Stimulated activated naive CD8-positive, alpha-beta T cell treated with anti-CD3 and anti-CD28 coated beads, Interleukin-15, Interleukin-2, amounts not matched to agents 100 ng/mL and 50 ng/mL, for 24 hours (primary cell): Measurements from ENCODE around the gene GIMAP8.
"Not testable (repeated sequence)": the region's sequence is repeated elsewhere in the genome, so short reads cannot be mapped to it uniquely, and the experiment has no call there.

Source experiments
- H3K27ac Mint-ChIP-seq: one replicate; pipeline ENCODE4 v1.8.0; 2021; ENCODE audit warnings: mild to moderate bottlenecking, mixed read lengths
- H3K27me3 Mint-ChIP-seq: one replicate; pipeline ENCODE4 v1.8.0; 2021; ENCODE audit warnings: mixed read lengths
- H3K36me3 Mint-ChIP-seq: one replicate; pipeline ENCODE4 v1.8.0; 2021; ENCODE audit warnings: low read depth, mixed read lengths
- H3K4me1 Mint-ChIP-seq: one replicate; pipeline ENCODE4 v1.8.0; 2021; ENCODE audit warnings: low read depth, mixed read lengths
- H3K4me3 Mint-ChIP-seq: one replicate; pipeline ENCODE4 v1.8.0; 2021; ENCODE audit warnings: mild to moderate bottlenecking, mixed read lengths
- H3K9me3 Mint-ChIP-seq: one replicate; pipeline ENCODE4 v1.8.0; 2021; ENCODE audit warnings: mixed read lengths

The GIMAP8 gene

GRCh38 chr7:150461520-150461919 lies 11.1 kb downstream of the GIMAP8 start:
- H3K4me1 Mint-ChIP-seq = peaks cover 34% of the 10 kb centered on the region
- no peak overlapping the region for H3K27ac Mint-ChIP-seq
- H3K9me3 Mint-ChIP-seq = peaks cover 34% of the 10 kb centered on the region
- no peaks in the 10 kb centered on the region for H3K27me3 Mint-ChIP-seq
- peaks cover 74% of the 10 kb centered on the region for H3K36me3 Mint-ChIP-seq
- no peak overlapping the region for H3K4me3 Mint-ChIP-seq

GRCh38 chr7:150462413-150462812 lies 12.0 kb downstream of the GIMAP8 start:
- peaks cover 41% of the 10 kb centered on the region for H3K4me1 Mint-ChIP-seq
- H3K9me3 Mint-ChIP-seq = peaks cover 34% of the 10 kb centered on the region
- H3K4me3 Mint-ChIP-seq = no peak overlapping the region
- H3K36me3 Mint-ChIP-seq = peaks cover 76% of the 10 kb centered on the region
- H3K27ac Mint-ChIP-seq = no peak overlapping the region
- no peaks in the 10 kb centered on the region for H3K27me3 Mint-ChIP-seq

- H3K9me3 Mint-ChIP-seq = peaks cover 34% of the 10 kb centered on the region
- no peak overlapping the region for H3K4me3 Mint-ChIP-seq
- peaks cover 46% of the 10 kb centered on the region for H3K4me1 Mint-ChIP-seq
- peaks cover 74% of the 10 kb centered on the region for H3K36me3 Mint-ChIP-seq
- H3K27me3 Mint-ChIP-seq = no peaks in the 10 kb centered on the region
- peak overlapping the region; percentile 27 for H3K27ac Mint-ChIP-seq
Observed at GRCh38 chr7:150463461-150463860, 13.0 kb downstream of the GIMAP8 start.

- Mint-ChIP-seq H3K27me3 (no peaks in the 10 kb centered on the region), H3K27ac (no peak overlapping the region), H3K4me3 (no peak overlapping the region), H3K4me1 (peaks cover 60% of the 10 kb centered on the region), H3K9me3 (peaks cover 31% of the 10 kb centered on the region), H3K36me3 (peaks cover 69% of the 10 kb centered on the region)
Observed at GRCh38 chr7:150464962-150465361, 14.5 kb downstream of the GIMAP8 start.

GRCh38 chr7:150465414-150465813 lies 15.0 kb downstream of the GIMAP8 start:
- H3K36me3 Mint-ChIP-seq = peaks cover 67% of the 10 kb centered on the region
- H3K4me3 Mint-ChIP-seq = no peak overlapping the region
- peaks cover 62% of the 10 kb centered on the region for H3K4me1 Mint-ChIP-seq
- peaks cover 27% of the 10 kb centered on the region for H3K9me3 Mint-ChIP-seq
- no peaks in the 10 kb centered on the region for H3K27me3 Mint-ChIP-seq
- H3K27ac Mint-ChIP-seq = no peak overlapping the region

GRCh38 chr7:150466477-150466876 lies 16.0 kb downstream of the GIMAP8 start:
- Mint-ChIP-seq H3K27ac (no peak overlapping the region), H3K4me1 (peaks cover 62% of the 10 kb centered on the region)

GRCh38 chr7:150468241-150468640 lies 17.8 kb downstream of the GIMAP8 start:
- peak overlapping the region; percentile 84 for H3K27ac Mint-ChIP-seq
- no peaks in the 10 kb centered on the region for H3K27me3 Mint-ChIP-seq
- H3K9me3 Mint-ChIP-seq = peaks cover 4% of the 10 kb centered on the region
- peak overlapping the region; percentile 37 for H3K4me3 Mint-ChIP-seq
- peaks cover 63% of the 10 kb centered on the region for H3K4me1 Mint-ChIP-seq
- H3K36me3 Mint-ChIP-seq = peaks cover 45% of the 10 kb centered on the region

More at GRCh38 chr7:150466477-150466876, 16.0 kb downstream of the GIMAP8 start:
- Mint-ChIP-seq H3K9me3 (peaks cover 20% of the 10 kb centered on the region), H3K27me3 (no peaks in the 10 kb centered on the region), H3K4me3 (no peak overlapping the region), H3K36me3 (peaks cover 56% of the 10 kb centered on the region)

- peaks cover 57% of the 10 kb centered on the region for H3K36me3 Mint-ChIP-seq
- peaks cover 51% of the 10 kb centered on the region for H3K4me1 Mint-ChIP-seq
- no peak overlapping the region for H3K27ac Mint-ChIP-seq
- no peaks in the 10 kb centered on the region for H3K9me3 Mint-ChIP-seq
- H3K4me3 Mint-ChIP-seq = no peak overlapping the region
- H3K27me3 Mint-ChIP-seq = no peaks in the 10 kb centered on the region
Observed at GRCh38 chr7:150471886-150472285, 21.5 kb downstream of the GIMAP8 start.

GRCh38 chr7:150473902-150474301 lies 23.5 kb downstream of the GIMAP8 start:
- H3K4me1 Mint-ChIP-seq = peaks cover 53% of the 10 kb centered on the region

GRCh38 chr7:150476285-150476684 lies 25.9 kb downstream of the GIMAP8 start:
- peak overlapping the region; percentile 61 for H3K4me3 Mint-ChIP-seq

More at GRCh38 chr7:150473902-150474301, 23.5 kb downstream of the GIMAP8 start:
- H3K27me3 Mint-ChIP-seq = no peaks in the 10 kb centered on the region
- no peak overlapping the region for H3K27ac Mint-ChIP-seq
- H3K4me3 Mint-ChIP-seq = no peak overlapping the region
- no peaks in the 10 kb centered on the region for H3K9me3 Mint-ChIP-seq
- peaks cover 59% of the 10 kb centered on the region for H3K36me3 Mint-ChIP-seq

GRCh38 chr7:150476819-150477631 lies 26.6 kb downstream of the GIMAP8 start:
- Mint-ChIP-seq H3K4me3 (peak overlapping the region; percentile 61), H3K36me3 (peaks cover 50% of the 10 kb centered on the region), H3K4me1 (peaks cover 71% of the 10 kb centered on the region), H3K9me3 (no peaks in the 10 kb centered on the region), H3K27me3 (no peaks in the 10 kb centered on the region), H3K27ac (peak overlapping the region; percentile 83)

More at GRCh38 chr7:150476285-150476684, 25.9 kb downstream of the GIMAP8 start:
- Mint-ChIP-seq H3K4me1 (peaks cover 65% of the 10 kb centered on the region), H3K27me3 (no peaks in the 10 kb centered on the region), H3K36me3 (peaks cover 51% of the 10 kb centered on the region), H3K9me3 (no peaks in the 10 kb centered on the region), H3K27ac (peak overlapping the region; percentile 83)

- Mint-ChIP-seq H3K4me1 (peaks cover 90% of the 10 kb centered on the region), H3K4me3 (peak overlapping the region; percentile 1), H3K9me3 (no peaks in the 10 kb centered on the region), H3K27ac (peak overlapping the region; percentile 67), H3K36me3 (peaks cover 41% of the 10 kb centered on the region), H3K27me3 (no peaks in the 10 kb centered on the region)
Observed at GRCh38 chr7:150479023-150479716, 28.7 kb downstream of the GIMAP8 start.

- Mint-ChIP-seq H3K4me1 (peaks cover 97% of the 10 kb centered on the region), H3K4me3 (peak overlapping the region; percentile 82), H3K9me3 (no peaks in the 10 kb centered on the region), H3K27ac (peak overlapping the region; percentile 100), H3K36me3 (peaks cover 24% of the 10 kb centered on the region), H3K27me3 (no peaks in the 10 kb centered on the region)
Observed at GRCh38 chr7:150481186-150481920, 30.9 kb downstream of the GIMAP8 start.

GRCh38 chr7:150481922-150482321 lies 31.5 kb downstream of the GIMAP8 start:
- Mint-ChIP-seq H3K4me1 (peaks cover 96% of the 10 kb centered on the region), H3K4me3 (peak overlapping the region; percentile 82), H3K9me3 (no peaks in the 10 kb centered on the region), H3K36me3 (peaks cover 19% of the 10 kb centered on the region), H3K27me3 (no peaks in the 10 kb centered on the region), H3K27ac (peak overlapping the region; percentile 100)

- Mint-ChIP-seq H3K4me1 (peaks cover 95% of the 10 kb centered on the region), H3K27ac (peak overlapping the region; percentile 100), H3K4me3 (peak overlapping the region; percentile 76)
- not testable (repeated sequence) for H3K9me3 Mint-ChIP-seq, H3K27me3 Mint-ChIP-seq, H3K36me3 Mint-ChIP-seq
Observed at GRCh38 chr7:150483514-150483913, 33.1 kb downstream of the GIMAP8 start.
